HG03571 (cell line): ENCODE measurements around the gene LRRC51.

ENCODE experiments used
- ATAC-seq: cut with Tn5 transposase; IDR thresholded peaks from one replicate; pipeline ENCODE4 v1.9.1; 2021; ENCODE audit not compliant: unreplicated experiment

Gene LRRC51

GRCh38 chr11:72069787-72070251, 10.8 kb upstream of the LRRC51 start:
- ATAC-seq, result peak; percentile 53

DNA sequence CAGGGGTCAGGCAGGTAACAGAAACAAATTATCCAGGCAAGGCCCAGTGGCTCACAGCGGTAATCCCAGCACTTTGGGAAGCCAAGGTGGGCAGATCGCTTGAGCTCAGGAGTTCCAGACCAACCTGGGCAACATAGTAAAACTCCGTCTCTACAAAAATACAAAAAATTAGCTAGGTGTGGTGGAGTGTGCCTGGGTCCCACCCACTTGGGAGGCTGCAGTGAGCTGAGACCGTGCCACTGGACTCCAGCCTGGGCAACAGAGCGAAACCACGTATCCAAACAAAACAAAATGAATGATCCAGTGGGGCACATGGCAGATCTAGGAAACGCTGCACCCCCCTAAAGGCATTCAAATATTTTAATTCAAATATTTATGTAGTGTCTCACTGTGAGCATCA, 10.2 kb upstream of the LRRC51 start:
- ATAC-seq, result no peak

DNA sequence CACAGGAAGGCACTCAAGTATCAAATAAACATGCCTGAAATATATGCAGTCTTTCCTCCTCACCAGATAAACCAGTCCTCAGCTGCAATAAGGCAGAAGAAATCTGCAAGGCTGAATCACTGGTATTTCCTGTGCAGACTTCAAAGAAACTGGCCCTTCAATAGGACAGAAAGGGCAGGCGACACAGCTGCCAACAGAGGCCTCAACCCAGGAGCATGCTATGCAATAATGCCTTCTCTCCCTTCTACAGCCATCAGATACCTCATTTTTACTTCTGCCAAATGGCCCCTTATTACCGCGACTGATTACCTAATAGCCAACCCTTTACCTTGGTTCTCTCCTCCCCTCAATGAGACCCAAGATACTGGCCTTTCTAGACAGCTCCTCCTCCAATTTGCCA, 8.3 kb upstream of the LRRC51 start:
- no peak for ATAC-seq

GRCh38 chr11:72075109-72075508, 5.5 kb upstream of the LRRC51 start:
- no peak for ATAC-seq

DNA sequence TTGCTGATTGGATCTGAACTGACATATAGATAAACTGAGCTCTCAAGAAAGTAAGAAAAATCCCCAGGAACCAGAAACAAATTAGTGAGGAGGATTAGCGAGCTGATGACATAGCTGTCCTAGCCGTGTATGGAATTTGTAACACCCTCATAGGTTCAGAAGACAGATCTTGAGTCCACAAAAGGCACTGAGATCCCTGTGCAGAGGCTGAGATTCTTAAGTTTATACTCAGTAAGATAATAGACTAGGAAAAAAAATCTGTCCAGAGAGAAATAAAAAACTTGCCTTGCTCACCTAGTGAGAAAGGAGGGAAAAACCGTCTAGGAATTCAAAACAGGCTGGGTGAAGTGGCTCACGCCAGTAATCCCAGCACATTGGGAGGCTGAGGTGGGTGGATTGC, 4.9 kb upstream of the LRRC51 start:
- ATAC-seq, result no peak

DNA sequence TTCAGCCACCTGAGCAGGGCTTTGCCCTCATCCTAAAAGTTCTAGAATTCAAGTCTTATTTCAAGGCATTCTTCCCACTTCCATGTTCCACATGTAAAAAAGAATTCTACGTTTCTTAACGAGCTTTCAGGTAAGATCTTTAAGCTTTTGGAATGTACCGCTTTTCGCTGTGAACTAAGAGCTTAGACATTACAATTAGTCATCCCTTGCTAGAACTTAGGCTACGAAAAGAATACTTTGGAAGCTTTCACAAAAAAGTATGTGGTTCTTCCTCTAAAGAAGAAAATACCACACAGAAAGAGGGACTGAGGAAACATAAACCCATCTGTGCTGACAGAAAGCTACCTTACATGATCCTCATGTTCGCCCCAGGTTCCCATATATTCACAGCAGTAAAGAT, 2.2 kb upstream of the LRRC51 start:
- ATAC-seq, result no peak

DNA sequence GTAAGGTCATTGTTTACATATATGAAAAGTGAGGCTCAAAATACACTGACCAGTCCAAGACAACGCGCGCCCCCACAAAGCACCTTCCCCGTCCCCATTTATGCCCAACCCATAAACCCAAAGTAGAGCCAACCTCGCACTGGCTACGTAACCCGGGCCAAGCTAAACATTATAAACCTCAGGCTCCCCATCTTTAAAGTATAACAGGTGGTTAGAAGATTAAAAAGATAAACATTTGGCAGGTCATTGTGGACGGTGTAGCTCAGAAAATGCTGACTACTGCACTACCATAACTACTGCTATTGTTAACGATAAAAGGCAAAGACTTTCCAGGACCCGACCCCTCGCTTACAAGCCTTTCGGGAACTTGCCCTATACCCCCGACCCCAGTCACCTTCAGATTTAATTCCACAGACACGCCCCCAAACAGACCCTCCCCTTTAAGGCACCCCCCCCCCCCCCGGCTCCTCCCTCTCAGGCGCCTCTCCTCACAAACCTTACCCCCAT, 778 bp upstream of the LRRC51 start:
- no peak for ATAC-seq

DNA sequence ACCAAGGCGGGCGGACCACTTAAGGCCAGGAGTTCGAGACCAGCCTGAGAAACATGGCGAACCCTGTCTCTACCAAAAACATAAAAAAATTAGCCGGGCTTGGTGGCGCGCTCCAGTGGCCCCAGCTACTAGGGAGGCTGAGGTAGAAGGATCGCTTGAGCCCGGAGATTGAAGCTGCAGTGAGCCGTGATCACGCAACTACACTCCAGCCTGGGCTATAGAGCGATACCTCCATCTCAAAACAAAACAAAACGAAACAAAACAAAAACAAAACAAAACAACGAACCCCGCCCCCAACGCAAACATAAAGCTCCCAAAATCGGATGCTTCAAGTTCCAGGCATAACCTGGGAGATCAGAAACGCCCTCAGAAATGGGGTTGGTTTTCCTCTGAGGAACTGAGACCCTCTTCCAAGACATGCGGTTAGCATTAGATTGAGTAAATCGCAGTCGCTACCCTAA, 564 bp downstream of the LRRC51 start:
- ATAC-seq, result no peak

- no peak for ATAC-seq
Observed at GRCh38 chr11:72081821-72082453, 1.3 kb downstream of the LRRC51 start.

DNA sequence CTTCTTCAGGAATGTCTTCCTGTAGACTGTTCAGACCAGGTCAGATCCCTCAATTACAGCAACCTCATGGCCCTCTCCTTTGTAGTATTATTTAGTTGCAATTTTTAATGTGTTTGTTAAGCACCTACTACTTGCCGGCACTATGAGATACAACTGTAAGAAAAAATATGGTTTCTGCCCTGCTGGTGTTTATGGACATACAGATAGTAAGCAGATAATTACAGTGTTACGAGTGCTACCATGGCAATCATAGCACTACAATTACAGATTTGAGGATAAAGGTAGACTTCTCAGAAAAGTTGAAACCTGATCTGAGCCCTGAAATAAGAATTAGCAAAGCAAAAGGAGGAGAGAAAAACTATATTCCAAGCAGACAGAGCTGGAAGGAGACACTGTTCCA, 2.8 kb downstream of the LRRC51 start:
- ATAC-seq, result no peak

DNA sequence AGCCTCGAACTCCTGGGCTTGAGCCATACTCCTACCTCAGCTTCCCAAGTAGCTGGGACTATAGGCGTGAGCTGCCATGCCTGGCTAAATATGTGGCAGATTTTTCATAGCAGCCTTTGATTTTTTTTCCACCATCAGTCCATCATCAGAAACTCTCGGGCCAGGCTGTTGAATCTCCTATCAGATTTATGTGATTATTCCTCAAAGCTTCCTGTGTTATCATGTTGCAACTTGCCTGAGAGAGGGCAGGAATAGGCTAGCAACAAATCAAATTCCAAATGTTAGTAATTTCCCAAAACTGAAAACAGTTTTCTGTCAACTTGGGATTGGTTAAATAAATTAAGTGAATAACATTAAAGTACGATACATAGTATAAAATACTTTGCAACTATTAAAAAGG, 3.4 kb downstream of the LRRC51 start:
- ATAC-seq, result no peak

- ATAC-seq, result no peak
Observed at GRCh38 chr11:72084965-72085364, 4.3 kb downstream of the LRRC51 start.

- ATAC-seq, result no peak
Observed at GRCh38 chr11:72085621-72086351, 5.1 kb downstream of the LRRC51 start.

- ATAC-seq, result no peak
Observed at GRCh38 chr11:72088076-72088808, 7.6 kb downstream of the LRRC51 start.

DNA sequence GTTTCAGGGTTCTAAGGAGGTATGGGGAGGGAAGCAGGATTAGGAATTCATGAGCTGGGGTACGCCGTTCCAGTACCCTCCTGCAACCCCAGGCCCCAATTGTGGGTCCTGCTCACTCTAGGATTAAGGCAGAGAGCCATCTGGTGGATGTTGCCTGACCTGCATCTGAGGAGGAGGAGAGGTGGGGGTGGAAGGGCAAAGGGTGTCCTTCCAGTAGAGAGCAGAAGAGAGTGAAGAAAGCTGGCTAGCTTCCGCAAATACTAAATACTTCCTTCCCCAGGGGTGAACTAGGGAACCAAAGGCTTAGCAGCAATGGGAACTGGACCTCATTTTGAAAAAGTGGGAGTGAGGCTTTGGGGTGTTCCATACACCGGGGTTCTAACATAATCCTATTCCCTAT, 10.6 kb downstream of the LRRC51 start:
- no peak for ATAC-seq

DNA sequence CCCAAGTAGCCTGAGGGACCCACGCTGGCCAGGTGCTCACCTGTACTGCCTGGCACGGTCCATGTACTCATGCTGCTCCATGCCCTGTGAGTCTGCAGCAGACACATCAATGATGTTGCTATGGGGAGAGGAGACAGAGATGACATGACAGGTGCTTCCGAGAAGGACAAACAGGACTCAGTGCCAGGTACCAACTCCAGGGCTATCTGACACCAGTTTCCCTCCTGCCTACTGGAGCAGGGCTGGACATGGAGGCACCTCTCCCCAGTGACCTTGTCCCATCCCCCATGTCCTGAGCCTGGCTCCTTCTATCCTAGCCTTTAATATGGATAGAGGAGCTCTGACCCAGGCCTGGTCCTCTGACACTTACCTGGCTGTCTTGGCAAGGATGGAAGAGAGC, 18.1 kb downstream of the LRRC51 start:
- ATAC-seq, result no peak

DNA sequence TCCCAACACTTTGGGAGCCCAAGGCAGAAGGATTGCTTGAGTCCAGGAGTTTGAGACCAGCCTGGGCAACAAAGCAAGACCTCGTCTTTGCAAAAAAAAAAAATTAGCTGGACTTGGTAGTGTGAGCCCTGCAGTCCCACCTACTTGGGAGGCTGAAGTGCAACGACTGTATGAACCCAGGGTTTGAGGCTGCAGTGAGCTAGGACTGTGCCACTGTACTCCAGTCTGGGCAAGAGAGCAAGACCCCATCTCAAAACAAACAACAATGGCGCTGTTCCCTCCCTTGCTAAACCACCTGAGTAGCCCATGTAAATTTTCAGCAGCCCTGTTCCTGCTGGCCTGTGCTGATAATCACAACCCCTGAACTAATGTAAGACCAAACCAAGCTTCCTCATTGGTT, 19.4 kb downstream of the LRRC51 start:
- no peak for ATAC-seq

- ATAC-seq, result no peak
Observed at GRCh38 chr11:72100462-72100861, 19.8 kb downstream of the LRRC51 start.

GRCh38 chr11:72102162-72102561, 21.5 kb downstream of the LRRC51 start:
- no peak for ATAC-seq

DNA sequence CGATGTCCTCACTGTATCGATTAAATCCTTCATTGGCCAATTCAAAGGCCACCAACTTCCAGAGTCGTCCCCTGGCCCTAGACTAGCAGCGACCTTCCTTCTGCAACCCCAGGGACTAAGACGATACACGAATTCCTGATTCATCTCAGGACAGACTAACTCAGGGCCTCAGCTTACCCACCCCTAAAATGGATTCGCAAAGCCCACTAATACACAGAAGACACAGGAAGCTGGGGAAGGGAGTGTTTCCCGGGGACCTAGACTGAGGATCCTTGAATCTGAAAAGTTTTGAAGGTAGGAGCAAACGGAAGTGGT, 21.9 kb downstream of the LRRC51 start:
- no peak for ATAC-seq

DNA sequence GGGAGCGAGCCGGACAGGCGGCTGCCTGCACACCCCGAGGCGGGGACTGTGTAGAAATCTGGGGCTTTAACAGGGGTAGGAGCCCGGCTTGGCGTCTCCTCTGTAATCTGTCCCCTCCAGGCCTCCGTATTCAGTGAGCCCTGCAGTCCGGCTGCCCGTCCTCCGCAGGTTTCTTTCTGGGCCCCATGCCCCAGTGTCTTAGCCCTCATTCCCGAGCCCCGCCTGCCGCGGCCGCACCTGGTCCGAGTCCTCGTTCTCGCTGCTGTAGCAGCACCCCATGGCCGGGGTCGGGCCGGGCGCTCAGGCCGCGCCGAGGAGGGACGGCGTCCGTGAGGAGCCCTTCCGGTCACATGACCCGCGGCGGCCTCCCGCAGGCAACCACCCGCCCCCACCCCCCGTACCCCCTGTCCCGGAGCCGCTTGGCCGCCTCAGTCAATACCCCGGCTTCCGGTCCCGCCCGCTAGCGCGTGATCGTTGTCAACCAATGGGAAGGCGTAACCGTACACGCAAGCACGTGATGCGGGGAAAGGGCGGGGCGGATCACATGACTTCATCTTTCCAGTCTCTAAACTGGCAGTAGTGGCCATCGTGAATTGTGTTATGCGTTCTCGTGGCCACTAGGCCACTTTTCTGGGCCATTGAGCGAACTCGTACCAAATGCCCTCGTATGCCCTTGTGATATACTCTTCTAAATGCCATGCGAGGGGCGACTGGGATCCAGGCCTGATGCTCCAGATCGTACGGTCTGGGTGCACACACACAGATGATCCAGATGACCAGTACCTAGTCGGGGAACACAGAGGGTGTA, 22.5 kb downstream of the LRRC51 start, which contains the start of gene LAMTOR1:
LAMTOR1 (minus strand) TSS at position 352 of the 808 bp plus-strand sequence; CDS start at position 279, 73 bp downstream.
- ATAC-seq, result peak; percentile 75
